Measurements from ENCODE around the gene KNDC1.

The KNDC1 gene

DNA sequence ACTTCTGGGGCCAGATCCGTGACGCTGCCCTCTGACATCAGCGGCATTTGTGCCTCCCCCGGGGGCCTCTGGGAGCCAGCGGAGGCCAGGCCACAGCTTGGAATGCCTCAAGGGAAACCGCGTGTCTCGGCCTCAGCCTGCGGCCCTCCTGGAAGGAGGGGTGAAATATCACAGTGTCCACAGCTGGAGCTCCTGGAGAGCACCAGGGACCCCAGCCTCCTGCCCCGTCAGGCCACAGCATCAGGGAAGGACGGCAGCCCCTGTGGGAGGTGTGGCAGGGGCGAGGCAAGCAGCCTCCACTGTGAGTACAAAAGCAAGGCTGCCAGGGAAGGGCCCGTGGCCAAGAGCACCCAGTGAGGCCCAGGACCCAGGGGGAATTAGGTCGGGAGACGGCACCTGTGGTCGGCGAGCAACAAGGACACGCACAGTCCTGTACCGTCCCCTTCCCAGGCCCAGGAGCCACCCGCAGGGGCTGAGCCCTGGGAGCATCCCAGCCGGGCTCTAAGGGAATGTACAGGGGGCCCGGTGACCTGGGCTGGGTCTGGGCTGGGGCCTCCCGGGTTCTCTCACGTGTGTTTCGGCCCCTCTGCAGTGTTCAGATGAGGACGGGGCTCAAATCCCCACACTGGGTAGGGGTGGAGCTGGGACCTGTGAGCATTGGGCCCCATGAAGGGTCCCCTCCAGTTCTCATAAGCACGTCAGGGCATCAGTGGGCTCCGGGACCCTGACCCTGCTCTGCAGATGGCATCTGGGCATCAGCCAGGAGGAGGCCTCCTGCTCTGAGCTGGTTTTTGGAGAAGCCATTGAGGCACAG is 18.7 kb upstream of the KNDC1 start:
- in situ Hi-C loops (cut with HindIII; ENCODE audit: low sequenced_read_pairs), result no loop called here

DNA sequence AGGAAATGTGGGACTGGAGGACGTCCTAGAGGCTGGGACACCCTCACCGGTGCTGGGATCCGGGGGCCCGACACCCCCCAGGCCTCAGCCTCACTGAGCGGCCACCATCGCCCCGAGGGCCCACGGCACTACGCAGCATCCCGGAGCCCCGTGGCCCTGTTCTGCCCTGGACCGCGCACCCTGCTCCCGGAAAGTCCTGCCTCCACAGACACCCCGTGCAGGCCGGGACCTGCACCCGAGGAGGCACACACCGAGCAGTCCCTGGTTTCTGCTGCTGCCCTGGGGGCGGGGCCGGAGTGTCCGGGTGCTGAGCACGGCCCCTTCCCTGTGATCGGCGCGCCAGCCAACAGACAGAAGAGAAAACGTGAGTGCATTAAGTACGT is 18.1 kb upstream of the KNDC1 start:
- in situ Hi-C loops (cut with HindIII; ENCODE audit: low sequenced_read_pairs), result no loop called here

DNA sequence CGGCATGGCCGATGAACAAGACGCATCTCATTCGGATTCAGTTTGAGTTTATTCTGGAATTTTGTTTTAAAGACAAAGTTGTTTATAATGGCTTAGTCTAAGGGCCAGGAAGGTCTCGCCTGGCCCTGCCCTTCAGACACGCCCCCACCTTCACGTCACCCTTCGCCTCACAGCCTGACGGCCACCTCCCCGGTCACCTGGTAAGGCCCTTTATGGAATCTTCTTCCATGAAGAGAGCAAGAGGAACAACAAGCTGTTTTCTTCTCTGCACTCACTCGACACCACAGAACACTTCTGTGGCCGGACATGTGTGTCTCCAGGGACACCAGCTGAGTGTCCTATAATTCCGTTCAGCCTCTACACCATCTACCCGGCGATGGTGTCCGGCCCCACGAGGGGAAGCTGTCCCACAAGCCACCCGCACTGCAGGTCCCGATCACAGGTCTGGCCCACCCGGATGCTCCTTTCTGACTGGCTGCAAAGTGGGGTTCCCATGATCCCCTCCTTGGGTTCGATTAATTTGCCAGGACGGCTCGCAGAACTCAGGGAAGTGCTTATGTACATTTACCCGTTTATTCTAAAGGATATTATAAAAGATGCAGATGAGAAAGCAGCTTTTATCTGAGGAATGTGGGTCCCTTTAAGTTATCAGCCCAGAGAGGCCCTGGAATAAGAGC is 17.4 kb upstream of the KNDC1 start:
- in situ Hi-C loops (cut with HindIII; ENCODE audit: low sequenced_read_pairs), result no loop called here

DNA sequence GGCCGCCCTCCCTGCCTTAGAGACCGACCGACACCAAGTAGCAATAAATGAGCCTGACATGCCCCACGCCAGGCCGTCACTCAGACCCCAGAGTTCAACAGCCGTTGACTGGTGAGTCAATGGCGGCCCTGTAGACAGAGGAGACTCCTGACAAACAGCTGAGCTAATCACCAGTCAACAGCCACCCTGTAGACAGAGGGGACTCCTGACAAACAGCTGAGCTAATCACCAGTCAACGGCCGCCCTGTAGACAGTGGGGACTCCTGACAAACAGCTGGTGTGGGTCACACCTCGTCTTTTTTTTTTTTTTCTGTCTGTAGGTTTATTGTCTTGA is 16.9 kb upstream of the KNDC1 start:
- in situ Hi-C loops (cut with HindIII; ENCODE audit: low sequenced_read_pairs), result no loop called here

DNA sequence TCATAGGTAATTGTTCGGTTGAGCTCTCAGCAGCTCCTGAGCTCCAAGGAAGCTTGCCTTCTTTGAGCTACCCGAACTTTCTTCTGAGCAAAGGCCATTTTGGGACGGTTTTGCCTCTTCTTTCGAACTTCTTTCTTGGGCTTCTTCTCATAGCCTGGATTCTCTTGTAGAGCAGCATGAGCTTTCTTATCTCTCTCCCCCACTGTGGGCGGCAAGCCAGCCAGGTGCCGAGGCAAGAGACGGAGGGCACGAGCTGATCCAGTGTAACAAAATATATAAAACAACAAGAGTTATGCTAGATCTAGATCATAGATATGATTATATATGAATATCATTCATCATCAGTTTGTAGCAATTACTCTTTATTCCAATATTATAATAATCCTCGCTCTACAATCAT is 16.5 kb upstream of the KNDC1 start:
- in situ Hi-C loops (cut with HindIII; ENCODE audit: low sequenced_read_pairs), result no loop called here

DNA sequence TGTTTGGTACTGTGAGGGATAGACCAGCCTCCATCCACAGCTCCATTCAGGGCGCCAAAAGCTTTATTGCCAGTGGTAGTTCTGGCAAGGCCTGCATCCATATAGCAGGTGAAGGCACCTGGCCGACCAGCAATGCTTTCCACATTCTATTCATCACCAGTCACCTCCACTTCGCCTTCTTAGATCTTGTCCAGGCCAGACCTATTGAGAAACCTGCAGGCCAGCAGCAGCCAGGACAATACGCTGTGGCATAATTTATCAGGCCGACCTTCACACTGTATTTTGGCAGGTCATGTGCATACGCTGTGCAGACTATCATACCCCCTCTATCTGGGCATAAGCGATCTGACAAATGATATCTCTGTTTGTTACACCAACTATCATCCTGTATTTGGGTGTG is 15.2 kb upstream of the KNDC1 start:
- in situ Hi-C loops (cut with HindIII; ENCODE audit: low sequenced_read_pairs), result no loop called here

DNA sequence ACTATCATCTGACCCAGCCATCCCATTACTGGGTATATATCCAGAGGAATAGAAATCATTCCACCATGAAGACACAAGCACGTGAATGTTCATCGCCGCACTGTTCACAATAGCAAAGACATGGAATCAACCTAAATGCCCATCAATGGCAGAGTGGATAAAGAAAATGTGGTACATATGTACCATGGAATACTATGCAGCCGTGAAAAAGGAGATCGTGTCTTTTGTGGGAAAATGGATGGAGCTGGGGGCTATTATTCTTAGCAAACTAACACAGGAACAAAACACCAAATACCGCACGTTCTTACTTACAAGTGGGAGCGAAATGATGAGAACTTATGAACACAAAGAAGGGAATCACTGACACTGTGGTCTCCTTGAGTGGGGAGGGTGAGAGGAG is 9.8 kb upstream of the KNDC1 start:
- in situ Hi-C loops (cut with HindIII; ENCODE audit: low sequenced_read_pairs), result loop anchor here (25.0 kb wide), 3 partner anchors 112 to 213 kb away; partner anchors contain the start of gene CFAP46

DNA sequence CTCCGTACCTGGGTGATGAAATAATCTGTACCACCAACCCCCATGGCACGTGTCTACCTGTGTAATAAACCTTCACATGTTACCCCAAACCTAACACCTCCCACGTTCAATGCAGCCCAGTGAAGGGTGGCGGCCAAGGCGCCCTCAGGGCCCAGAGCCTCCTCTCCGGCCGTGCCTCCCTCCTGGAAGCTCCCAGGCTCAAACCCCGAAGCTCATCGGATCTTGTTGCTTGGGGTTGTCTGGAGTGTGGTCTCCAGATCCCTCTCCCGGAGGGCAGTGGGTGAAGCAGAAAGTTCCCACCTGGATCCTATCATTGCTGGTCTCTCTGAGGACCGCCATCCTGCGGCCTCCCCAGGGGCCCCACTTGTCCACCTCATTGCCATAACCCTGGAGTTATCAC is 9.4 kb upstream of the KNDC1 start:
- in situ Hi-C loops (cut with HindIII; ENCODE audit: low sequenced_read_pairs), result loop anchor here (25.0 kb wide), 3 partner anchors 112 to 213 kb away; partner anchors contain the start of gene CFAP46

DNA sequence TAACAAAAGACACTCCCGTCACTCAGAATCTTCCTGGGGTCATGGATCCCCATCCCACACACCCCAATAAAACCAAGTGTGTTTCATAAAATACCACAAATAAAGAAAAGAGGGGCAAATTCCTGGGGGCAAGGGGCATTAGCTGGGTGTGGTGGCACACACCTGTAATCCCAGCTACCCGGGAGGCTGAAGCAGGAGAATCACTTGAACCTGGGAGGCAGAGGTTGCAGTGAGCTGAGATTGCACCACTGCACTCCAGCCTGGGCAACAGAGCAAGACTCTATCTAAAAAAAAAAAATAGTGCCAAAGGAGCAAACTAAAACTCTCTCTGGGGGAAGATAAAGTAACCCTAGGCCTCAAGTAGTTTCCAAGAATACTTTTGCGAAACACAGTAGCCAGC is 8.9 kb upstream of the KNDC1 start:
- in situ Hi-C loops (cut with HindIII; ENCODE audit: low sequenced_read_pairs), result loop anchor here (25.0 kb wide), 3 partner anchors 111 to 214 kb away; partner anchors contain the start of gene CFAP46

DNA sequence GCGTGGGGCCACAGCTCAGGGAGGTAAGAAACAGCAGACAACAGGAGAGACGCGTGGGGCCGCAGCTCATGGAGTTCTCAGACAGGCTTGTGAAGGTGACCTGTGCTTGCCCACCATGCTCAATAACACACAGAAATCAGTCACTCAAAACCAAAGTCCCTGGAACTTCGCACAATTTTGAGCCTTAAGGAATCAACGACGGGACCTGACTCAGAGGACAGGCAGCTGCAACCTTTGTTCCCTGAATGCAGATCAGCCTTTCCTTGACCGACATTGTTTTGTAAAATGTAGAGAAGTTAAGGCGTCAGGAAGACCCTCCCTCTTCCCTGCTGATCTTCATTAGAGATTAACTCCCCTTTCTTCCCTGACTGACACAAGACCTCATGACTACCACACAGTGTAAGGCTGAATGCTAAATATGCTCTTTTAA is 8.5 kb upstream of the KNDC1 start:
- in situ Hi-C loops (cut with HindIII; ENCODE audit: low sequenced_read_pairs), result loop anchor here (25.0 kb wide), 3 partner anchors 111 to 214 kb away; partner anchors contain the start of gene CFAP46

DNA sequence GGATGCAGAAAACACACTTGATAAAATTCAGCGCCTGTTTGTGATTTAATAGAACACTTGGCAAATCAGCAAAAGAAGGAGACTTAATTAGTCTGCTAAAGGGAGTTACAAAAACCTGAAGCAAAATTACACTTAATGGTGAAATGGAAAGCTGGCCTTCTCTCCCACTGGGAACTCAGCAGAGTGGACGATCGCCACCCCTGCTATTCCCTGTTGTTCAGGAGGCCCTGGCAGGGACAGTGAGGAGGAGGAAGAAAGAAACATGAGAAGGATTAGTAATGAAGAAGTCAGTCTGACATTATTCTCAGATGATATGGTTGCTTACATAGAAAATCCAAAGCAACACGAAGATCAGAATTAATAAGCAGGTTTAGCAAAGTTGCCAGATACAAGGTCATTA is 5.6 kb upstream of the KNDC1 start:
- in situ Hi-C loops (cut with HindIII; ENCODE audit: low sequenced_read_pairs), result loop anchor here (25.0 kb wide), 3 partner anchors 108 to 217 kb away; partner anchors contain the start of gene CFAP46

DNA sequence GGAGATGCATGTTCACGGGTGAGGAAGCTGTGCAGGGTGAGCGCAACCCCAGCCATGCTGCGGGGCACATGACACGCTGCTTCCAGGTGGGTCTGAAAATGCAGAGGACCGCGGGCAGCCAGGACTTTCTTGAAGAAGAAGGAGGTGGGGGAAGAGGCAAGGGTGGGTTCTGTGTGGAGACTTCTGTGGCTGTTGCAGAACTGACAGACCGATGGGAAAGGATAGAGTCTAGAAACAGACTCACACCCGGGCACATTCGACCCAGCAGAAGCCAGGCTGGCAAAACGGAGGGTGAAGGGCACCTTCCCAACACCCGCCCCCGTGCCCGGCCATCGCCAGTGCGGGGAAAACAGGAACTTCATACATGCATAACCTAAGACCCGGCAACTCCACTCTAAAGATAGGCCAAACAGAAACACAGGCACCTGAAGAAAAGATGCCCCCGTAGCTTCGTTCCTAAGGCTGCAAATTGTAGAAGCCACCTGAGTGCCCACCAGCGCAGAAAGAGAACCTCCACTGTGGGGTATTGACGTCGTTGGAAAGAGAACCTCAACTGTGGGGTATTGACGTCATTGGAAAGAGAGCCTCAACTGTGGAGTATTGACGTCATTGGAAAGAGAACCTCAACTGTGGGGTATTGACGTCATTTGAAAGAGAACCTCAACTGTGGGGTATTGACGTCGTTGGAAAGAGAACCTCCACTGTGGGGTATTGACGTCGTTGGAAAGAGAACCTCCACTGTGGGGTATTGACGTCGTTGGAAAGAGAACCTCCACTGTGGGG is 4.8 kb upstream of the KNDC1 start:
- in situ Hi-C loops (cut with HindIII; ENCODE audit: low sequenced_read_pairs), result loop anchor here (25.0 kb wide), 3 partner anchors 107 to 218 kb away; partner anchors contain the start of gene CFAP46

DNA sequence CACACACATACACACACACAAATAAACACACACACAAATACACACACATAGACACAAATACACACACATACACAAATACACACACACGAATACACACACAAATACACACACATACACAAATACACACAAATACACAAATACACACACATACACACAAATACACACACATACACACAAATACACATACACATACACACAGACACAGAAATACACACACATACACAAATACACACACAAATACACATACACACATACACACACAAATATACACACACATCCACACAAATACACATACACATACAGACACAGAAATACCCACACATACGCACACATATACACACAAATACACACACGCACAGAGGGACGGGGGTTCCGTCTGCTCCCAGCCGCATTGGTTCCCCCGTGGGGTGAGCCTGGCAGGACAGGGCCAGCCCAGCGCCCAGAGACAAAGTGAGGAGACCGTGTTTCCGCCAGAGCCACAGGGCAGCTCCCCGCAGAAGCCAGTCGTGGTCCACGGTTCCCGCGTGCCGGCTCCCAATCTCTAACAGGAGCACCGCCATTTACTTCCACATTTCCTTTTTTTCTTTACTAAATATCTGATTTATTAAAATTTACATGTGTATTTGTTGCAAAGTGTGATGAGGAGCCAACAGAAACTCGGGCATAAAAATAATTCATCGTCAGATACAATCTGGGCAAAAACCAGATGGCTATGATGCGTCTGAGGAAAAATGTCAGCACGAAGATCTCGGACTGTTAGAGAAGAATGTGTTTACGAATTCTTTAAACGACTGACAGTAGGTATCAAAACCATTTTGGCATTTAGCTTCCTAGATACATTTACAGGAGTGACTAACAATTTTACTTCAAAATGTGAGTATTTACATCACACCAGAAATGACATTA is 3.1 kb upstream of the KNDC1 start:
- in situ Hi-C loops (cut with HindIII; ENCODE audit: low sequenced_read_pairs), result loop anchor here (25.0 kb wide), 3 partner anchors 105 to 220 kb away; partner anchors contain the start of gene CFAP46

DNA sequence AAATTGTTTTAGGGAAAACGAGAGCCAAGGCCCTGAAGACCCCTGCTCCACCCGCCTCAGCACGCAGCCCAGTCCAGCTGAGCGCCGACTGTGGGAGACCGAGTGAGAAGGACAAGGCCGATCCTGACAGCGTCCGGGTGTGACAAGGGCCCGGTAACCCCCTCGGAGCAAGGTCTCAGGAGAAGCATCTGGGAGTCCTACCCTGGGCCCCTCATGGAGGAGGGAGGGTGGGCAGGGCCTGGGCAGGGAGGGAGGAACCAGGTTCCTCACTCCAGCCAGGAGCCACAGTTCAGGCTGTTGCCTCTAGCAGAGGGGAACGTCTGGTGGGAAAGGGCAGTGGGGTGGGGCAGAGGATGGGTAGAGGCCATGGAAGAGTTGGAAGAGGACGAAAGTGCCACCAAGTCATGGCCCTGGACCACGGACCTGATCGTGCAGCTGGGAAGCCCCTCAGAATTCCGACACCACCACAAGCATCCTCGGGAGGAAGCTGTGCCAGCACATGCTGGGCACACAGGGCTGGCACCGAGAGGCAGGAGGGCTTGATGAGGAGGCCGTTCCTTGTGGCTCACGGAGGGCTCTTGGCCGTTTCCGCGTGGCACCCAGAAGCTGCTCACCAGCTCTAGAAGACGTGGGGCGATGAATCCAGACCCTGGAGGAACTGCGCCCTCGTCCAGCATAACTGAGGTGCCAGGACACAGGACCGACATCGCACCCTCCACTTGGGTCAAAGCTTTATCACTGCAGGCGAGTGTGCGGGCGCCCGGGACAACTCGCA is 2.2 kb upstream of the KNDC1 start:
- in situ Hi-C loops (cut with HindIII; ENCODE audit: low sequenced_read_pairs), result loop anchor here (25.0 kb wide), 3 partner anchors 104 to 221 kb away; partner anchors contain the start of gene CFAP46

DNA sequence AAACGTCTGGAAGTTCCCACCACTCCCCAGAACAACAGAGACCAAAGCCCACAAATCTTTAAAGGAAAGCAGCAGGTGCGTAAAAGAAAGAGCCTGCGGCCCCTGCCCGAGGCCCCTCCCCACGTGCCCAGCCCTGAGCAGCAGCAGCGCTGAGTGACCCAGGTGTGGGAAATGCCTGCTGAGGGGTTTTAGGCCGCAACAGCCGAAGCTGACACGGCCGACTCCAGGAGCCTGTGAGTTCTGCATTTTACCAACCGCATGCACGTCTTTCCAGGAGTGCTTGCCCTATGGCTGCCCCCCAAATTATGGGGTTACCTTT is 1.6 kb upstream of the KNDC1 start:
- in situ Hi-C loops (cut with HindIII; ENCODE audit: low sequenced_read_pairs), result loop anchor here (25.0 kb wide), 3 partner anchors 104 to 221 kb away; partner anchors contain the start of gene CFAP46

DNA sequence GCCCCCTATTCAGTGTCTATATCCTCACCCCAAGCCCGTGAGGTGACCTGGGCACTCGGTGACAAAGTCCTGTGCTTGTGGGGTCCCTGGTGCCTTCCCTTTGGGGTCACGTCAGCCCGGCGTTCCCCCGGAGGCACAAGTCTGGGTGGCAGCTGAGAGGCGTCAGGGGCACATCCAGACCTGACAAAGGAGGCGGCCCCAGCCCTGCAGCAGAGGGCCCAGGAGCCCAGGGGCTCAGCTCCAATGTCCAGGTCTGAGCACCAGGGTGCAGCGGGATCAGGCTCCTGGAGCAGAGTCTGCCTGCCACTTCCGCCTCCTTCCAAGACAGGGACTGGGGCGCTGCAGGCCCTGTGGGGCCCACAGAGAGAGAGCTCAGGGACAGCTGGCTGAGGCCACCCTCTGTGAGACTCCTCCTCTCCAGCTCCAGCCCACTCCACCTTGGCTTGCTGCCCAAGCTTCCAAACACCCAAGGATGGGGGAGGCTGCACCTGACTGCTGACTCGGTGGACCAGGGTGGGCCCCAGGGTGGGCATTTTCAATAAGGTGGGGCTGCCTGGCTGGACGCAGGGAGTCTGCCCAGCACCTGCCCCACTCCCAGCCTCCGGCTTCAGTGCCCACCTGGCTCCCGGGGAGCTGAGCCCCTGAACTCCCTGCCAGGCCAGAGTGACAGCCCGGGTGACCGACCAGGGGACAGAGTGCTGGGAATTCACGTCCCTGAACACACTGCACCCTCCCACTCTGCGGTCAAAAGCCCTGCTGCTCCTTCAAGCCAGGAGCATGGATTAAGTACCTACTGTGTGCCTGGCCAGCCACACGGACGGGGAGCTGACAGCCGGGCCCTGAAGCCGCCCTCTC is 1.0 kb upstream of the KNDC1 start:
- in situ Hi-C loops (cut with HindIII; ENCODE audit: low sequenced_read_pairs), result loop anchor here (25.0 kb wide), 3 partner anchors 103 to 222 kb away; partner anchors contain the start of gene CFAP46

DNA sequence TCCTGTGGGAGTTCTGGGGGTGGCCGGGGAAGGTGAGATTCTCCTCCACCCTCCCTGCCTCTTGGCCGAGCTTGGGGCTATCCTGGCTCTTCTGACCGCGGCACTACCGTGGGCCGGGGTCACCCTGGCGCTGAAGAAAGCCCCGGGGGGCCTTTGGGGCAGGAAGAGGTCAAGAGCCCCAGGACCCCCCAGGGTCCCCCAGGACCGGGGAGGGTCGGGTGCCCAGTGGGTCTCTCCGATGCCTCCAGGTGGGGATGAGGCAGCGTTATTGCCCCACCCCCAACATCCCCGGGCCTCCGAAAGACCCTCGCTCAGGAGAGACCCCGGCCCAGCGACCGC is 439 bp upstream of the KNDC1 start:
- in situ Hi-C loops (cut with HindIII; ENCODE audit: low sequenced_read_pairs), result loop anchor here (25.0 kb wide), 3 partner anchors 103 to 222 kb away; partner anchors contain the start of gene CFAP46

DNA sequence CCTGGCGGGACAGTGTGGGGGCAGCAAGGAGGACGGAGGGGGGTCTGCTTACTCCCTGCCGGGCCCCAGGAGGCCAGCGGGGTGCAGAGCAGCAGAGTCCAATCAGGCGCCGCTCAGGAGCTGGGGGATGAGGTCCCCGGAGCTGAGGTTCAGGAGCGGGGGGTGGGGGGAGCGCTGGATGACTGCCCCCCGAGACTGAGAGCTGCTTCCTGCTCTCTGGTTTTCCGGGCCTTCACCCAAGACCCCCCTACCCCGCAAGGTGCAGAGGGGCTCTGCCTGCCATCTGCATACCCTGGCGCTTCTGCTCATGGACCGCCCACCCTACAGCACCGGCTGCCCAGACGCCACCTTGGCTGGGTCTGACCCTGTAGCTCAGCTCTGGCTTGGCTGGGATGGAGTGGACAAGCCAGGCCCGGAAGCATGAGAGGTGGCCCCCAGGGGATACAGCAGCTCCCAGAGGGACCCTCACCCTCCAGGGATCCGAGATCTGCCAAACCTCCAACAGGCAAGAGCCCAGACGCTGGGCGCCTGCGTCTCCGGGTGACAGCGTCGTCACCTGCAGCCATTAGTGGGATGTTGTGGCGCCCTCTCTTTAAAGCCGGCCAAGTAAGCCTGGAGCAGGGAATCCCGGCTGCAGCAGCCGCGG is 930 bp downstream of the KNDC1 start:
- in situ Hi-C loops (cut with HindIII; ENCODE audit: low sequenced_read_pairs), result loop anchor here (25.0 kb wide), 3 partner anchors 101 to 224 kb away; partner anchors contain the start of gene CFAP46
